GM10266 (cell line): ENCODE data around the gene CENPT.
A peak's percentile ranks its signal among the peaks of the same experiment; 100 is the strongest.

ENCODE experiments used
- DNase-seq: peaks from one replicate; pipeline ENCODE4 v3.0.0; 2012; ENCODE audit errors: extremely low spot score
- TF ChIP-seq, protein P1 (sequence below): IDR thresholded peaks from 2 replicates; pipeline ENCODE4 v1.5.1; 2012; ENCODE audit warnings: mild to moderate bottlenecking, low read depth; ENCODE audit not compliant: control insufficient read depth, insufficient read depth; ENCODE audit errors: missing control alignments

The CENPT gene

DNA sequence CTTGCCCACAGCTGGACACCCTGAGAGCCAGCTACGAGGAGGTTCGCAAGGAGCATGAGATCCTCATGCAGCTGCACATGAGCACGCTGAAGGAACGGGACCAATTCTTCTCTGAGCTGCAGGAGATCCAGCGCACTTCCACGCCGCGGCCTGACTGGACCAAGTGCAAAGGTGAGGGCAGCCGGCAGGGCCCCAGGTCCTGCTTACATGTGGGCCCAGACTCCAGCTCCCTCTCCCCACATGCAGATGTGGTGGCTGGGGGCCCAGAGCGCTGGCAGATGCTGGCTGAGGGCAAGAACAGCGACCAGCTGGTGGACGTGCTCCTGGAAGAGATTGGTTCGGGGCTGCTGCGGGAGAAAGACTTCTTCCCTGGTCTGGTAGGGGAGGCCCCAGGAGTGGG is 21.6 kb downstream of the CENPT start:
- TF ChIP-seq, protein P1, sequence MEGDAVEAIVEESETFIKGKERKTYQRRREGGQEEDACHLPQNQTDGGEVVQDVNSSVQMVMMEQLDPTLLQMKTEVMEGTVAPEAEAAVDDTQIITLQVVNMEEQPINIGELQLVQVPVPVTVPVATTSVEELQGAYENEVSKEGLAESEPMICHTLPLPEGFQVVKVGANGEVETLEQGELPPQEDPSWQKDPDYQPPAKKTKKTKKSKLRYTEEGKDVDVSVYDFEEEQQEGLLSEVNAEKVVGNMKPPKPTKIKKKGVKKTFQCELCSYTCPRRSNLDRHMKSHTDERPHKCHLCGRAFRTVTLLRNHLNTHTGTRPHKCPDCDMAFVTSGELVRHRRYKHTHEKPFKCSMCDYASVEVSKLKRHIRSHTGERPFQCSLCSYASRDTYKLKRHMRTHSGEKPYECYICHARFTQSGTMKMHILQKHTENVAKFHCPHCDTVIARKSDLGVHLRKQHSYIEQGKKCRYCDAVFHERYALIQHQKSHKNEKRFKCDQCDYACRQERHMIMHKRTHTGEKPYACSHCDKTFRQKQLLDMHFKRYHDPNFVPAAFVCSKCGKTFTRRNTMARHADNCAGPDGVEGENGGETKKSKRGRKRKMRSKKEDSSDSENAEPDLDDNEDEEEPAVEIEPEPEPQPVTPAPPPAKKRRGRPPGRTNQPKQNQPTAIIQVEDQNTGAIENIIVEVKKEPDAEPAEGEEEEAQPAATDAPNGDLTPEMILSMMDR: no peak
- DNase-seq: no peak

DNA sequence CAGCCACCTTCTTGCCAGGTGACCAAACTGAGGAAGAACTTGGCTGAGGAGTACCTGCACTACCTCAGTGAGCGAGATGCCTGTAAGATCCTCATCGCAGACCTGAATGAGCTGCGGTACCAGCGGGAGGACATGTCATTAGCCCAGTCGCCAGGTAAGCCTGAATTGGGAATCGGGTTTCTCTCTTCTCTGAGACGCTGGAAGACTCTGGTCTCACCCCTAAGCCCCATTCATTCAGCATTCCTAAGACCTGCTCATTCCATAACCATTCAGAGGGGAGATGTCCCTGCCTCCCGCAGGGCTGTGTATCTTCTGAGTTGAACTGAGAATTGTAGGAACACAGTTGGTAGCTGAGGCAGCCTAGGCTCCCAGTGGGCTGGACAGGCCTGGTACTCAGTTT is 22.4 kb downstream of the CENPT start:
- TF ChIP-seq, protein P1: no peak
- DNase-seq: no peak

DNA sequence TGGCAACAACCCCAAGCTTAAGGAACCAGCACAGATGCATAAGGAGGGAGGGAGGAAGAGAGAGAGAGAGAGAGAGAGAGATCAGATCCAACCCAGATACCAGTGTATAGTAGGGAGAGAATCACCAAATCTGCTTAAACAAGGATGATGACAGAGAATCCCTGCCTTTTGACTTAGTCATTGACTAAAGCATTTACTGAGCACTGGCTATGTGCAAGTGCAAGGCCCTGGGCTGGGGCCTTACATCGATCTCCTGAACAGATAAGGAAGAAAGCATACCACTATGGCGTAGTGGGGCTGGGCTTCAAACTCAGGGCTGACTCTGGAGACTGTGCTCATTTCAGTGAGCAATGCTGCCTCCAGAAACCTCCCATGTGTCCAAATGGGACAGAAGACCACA is 25.0 kb downstream of the CENPT start:
- no peak for DNase-seq
- TF ChIP-seq, protein P1: no peak

DNA sequence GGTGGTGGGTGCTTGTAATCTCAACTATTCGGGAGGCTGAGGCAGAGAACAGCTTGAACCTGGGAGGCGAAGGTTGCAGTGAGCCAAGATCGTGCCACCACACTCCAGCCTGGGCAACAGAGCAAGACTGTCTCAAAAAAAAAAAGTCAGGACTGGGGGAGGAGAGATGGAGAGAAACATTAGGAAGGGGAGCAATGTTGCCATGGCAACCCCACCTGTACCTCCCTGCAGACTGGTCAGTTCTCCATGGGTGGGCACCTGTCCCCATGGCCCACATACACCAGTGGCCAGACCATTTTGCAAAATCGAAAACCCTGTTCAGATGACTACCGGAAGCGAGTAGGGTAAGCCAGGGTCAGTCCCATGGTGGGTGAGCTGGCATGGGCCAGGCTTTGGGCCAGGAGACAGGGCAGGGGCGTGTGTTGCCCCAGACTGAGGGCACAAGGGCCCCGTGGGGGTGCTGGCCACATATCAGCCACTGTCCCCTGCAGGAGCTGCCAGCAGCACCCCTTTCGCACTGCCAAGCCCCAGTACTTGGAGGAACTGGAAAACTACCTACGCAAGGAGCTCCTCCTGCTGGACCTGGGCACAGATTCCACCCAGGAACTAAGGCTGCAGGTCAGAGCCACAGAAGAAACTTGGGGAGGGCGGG is 26.8 kb downstream of the CENPT start:
- TF ChIP-seq, protein P1: no peak
- no peak for DNase-seq

DNA sequence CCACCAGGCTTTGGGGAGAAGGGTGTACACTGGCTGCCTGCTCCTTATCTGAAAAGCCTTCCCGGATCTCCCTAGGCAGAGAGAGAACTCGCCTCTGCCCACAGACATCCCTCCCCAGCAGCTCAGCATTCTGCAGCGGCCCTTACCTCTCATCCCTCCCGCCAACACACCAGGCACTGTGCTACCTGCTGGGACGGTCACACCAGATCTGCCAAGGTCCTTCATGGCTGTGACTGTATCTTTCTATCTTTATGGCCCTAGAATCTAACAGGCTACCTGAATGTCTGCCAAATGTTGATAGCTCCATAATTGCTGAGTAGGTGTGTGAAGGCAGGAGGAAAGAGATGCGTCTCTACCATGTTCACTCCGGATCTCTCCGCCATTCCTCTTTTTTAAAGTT is 32.9 kb downstream of the CENPT start:
- TF ChIP-seq, protein P1: no peak

DNA sequence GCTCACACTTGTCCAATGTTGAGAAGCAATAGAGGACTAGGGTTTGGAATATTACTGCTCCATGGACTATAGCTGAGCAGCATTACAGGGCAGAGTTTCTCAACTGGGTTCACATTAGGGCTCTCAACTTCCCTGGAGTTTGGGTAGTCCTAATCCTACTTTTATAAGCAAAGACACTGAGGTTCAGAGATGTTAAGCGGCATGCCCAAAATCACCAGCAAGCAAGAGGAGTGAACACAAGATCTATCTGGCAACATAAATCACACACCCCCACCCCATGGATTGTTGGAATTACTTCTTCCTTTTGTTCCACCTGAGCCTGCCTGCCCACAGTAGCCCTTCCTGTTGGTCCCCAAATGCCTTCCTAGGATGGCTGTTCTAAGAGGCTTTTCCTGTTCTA is 35.6 kb downstream of the CENPT start:
- TF ChIP-seq, protein P1: no peak

More for the DNA sequence above, 32.9 kb downstream of the CENPT start:
- no peak for DNase-seq

DNA sequence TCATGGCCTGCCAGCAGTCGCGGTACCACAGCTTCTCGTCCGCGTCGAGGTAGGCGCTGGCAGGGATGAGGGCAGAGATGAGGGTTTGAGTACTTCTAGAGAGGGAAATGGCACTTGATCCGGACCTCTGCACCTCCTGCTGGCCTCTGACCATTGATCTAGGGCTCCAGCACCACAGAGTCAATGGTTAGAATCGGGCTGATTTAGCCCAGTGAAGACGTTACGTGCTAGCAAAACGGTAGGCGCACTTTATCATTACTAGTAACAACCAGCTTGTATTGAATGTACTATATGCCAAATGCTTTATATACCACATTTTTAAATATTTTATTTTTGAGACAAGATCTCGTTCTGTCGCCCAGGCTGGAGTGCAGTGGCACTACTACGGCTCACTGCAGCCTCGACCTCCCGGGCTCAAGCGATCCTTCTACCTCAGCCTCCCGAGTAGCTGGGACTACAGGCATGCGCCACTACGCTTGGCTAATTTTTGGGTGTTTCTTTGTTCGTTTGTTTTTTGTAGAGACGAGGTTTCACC is 40.3 kb downstream of the CENPT start:
- DNase-seq: no peak
- TF ChIP-seq, protein P1: peak; percentile 12

More for the DNA sequence above, 35.6 kb downstream of the CENPT start:
- DNase-seq: no peak
